Stimulated activated naive B cell treated with anti-CD40 and anti-IgM and Interleukin-4, amounts not matched to agents 10 μg/mL and 1 μg/mL and 100 μg/mL, for 72 hours (primary cell): ENCODE data around the gene DCTN3.
"Not testable (repeated sequence)": the region's sequence is repeated elsewhere in the genome, so short reads cannot be mapped to it uniquely, and the experiment has no call there.

Experiments used
- ATAC-seq, 2 donors: fragments of 150-1000 bp; cut with Tn5 transposase; replicated peaks; 2 replicates each; pipeline ENCODE4 v1.10.0; 2021; ENCODE audit warnings: moderate library complexity in 1 of 2
- DNase-seq: peaks from one replicate; pipeline ENCODE4 v3.0.0; 2021
- H3K27ac Mint-ChIP-seq: one replicate; pipeline ENCODE4 v1.8.0; 2022; ENCODE audit warnings: mild to moderate bottlenecking, mixed read lengths
- H3K27me3 Mint-ChIP-seq, 2 donors: one replicate each; pipeline ENCODE4 v1.8.0; 2022; ENCODE audit warnings: mixed read lengths in 2 of 2
- H3K36me3 Mint-ChIP-seq, 2 donors: one replicate each; pipeline ENCODE4 v1.8.0; 2022; ENCODE audit warnings: mixed read lengths in 2 of 2, mild to moderate bottlenecking in 1 of 2
- H3K4me1 Mint-ChIP-seq, 2 donors: one replicate each; pipeline ENCODE4 v1.8.0; 2022; ENCODE audit warnings: mixed read lengths in 2 of 2, mild to moderate bottlenecking in 1 of 2
- H3K4me3 Mint-ChIP-seq, 2 donors: one replicate each; pipeline ENCODE4 v1.8.0; 2022; ENCODE audit warnings: mild to moderate bottlenecking in 2 of 2, mixed read lengths in 2 of 2, moderate library complexity in 1 of 2
- H3K9me3 Mint-ChIP-seq, 2 donors: one replicate each; pipeline ENCODE4 v1.8.0; 2022; ENCODE audit warnings: mixed read lengths in 2 of 2, mild to moderate bottlenecking in 1 of 2

DCTN3 gene

GRCh38 chr9:34653151-34654072, 33.1 kb upstream of the DCTN3 start:
- no peak for DNase-seq
- no peak for ATAC-seq
- H3K27ac Mint-ChIP-seq, result peak overlapping the region; percentile 14
- peaks cover 14 to 43% of the 10 kb centered on the region in 2 donors for H3K4me1 Mint-ChIP-seq
- no peaks in the 10 kb centered on the region for H3K9me3 Mint-ChIP-seq
- peak overlapping the region in 1 of 2 donors; percentile 8 for H3K4me3 Mint-ChIP-seq
- no peaks in the 10 kb centered on the region for H3K27me3 Mint-ChIP-seq
- peaks cover 23 to 24% of the 10 kb centered on the region in 2 donors for H3K36me3 Mint-ChIP-seq

DNA sequence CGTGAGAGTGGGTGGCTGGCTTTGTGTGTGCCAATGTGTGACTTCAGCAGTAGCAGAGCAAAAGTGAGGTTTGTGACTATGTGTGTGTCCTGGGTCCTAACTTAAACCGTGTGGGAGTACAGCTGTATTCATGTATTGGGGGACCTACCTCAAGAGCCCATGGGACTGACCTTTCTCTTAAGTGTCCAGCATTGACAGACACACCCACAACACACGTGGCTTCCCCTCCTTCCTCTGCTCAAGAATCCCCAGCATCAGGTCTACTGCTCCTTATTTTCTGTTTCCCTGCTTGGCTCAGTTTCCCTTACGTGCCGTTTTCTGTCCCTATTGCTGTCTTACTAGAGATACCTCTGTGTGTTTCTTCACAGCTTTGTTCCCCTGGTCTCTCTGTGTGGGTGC, 32.3 kb upstream of the DCTN3 start:
- DNase-seq (no peak), ATAC-seq (no peak)
- no peaks in the 10 kb centered on the region for H3K27me3 Mint-ChIP-seq
- peaks cover 27 to 31% of the 10 kb centered on the region in 2 donors for H3K36me3 Mint-ChIP-seq
- H3K4me1 Mint-ChIP-seq, result peaks cover 22 to 51% of the 10 kb centered on the region in 2 donors
- H3K4me3 Mint-ChIP-seq, result no peak overlapping the region
- H3K9me3 Mint-ChIP-seq, result no peaks in the 10 kb centered on the region
- H3K27ac Mint-ChIP-seq, result peak overlapping the region; percentile 14

DNA sequence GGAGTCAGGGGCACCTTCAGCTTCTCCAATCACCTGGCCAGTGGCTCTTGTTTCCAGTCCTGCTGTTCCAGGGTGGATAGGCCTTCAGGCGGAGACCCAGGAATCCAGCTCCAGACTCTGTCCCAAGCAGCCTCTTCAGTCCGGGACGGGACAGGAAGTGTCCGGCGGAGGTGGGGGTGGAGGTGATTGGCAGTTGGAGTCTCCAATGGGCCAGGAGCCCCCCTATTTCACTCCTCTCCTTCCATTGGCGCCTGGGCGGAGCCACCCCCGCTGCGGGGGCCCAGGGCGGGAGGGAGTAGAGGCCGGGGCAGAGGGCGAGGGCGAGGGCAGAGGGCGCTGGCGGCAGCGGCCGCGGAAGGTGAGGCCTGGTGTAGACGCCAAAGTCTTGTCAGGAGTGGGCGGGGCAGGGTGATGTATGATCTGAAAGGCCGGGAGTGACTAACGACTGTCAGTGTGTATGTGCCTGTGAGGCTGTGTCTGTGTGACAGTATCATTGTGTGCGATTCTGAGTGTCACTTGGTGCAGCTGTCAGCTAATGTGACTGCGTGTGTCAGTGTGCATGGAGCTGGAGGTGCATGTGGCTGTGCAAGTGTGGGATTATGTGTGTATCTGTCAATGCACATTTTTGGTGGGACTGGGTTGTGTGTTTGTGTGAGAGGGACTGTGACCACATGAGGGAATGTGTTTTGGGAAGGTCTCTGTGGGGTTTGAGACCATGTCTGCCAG, 31.7 kb upstream of the DCTN3 start, which contains the start of gene IL11RA:
TSS of gene IL11RA (plus strand) at position 310 of the 726 bp plus-strand sequence. CDS start 3,033 bp downstream, outside the sequence.
- ATAC-seq (peak; percentile 65 to 68), DNase-seq (no peak)
- Mint-ChIP-seq H3K27me3 (no peaks in the 10 kb centered on the region), H3K9me3 (no peaks in the 10 kb centered on the region), H3K27ac (peak within 1 kb of the TSS; percentile 14), H3K36me3 (peaks cover 27 to 35% of the 10 kb centered on the region in 2 donors), H3K4me3 (peak within 1 kb of the TSS in 1 of 2 donors; percentile 8), H3K4me1 (peaks cover 27 to 56% of the 10 kb centered on the region in 2 donors)

DNA sequence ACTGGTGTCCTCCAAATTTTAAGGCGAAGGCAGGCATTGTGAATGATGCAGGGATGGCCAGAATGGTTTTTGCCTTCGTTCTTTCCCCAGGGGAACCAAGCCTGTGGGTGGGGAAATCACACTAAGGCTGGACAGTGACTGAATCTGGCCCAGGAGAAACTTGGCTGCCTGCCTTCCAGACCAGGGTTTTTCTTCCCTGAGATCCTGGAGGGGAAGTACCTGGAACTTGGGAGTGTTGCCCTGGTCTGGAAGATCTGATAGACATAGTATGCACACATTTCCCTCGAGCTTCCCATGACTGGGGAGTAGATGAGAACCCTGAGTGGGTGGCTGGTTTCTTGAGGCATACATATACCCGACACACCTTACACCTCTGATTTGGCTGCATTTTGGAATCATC, 31.0 kb upstream of the DCTN3 start:
- ATAC-seq (no peak), DNase-seq (no peak)
- Mint-ChIP-seq H3K27me3 (no peaks in the 10 kb centered on the region), H3K36me3 (peaks cover 27 to 35% of the 10 kb centered on the region in 2 donors), H3K27ac (no peak overlapping the region), H3K4me3 (no peak overlapping the region), H3K4me1 (peaks cover 28 to 60% of the 10 kb centered on the region in 2 donors), H3K9me3 (no peaks in the 10 kb centered on the region)

GRCh38 chr9:34650816-34651215, 30.5 kb upstream of the DCTN3 start:
- DNase-seq, result no peak
- no peak overlapping the region for H3K4me3 Mint-ChIP-seq
- H3K27me3 Mint-ChIP-seq, result no peaks in the 10 kb centered on the region
- no peak overlapping the region for H3K27ac Mint-ChIP-seq
- ATAC-seq, result no peak
- peaks cover 27 to 35% of the 10 kb centered on the region in 2 donors for H3K36me3 Mint-ChIP-seq
- H3K4me1 Mint-ChIP-seq, result peaks cover 31 to 64% of the 10 kb centered on the region in 2 donors
- no peaks in the 10 kb centered on the region for H3K9me3 Mint-ChIP-seq

- peak overlapping the region in 1 of 2 donors; percentile 46 for H3K4me3 Mint-ChIP-seq
- H3K27ac Mint-ChIP-seq, result no peak overlapping the region
- ATAC-seq (no peak), DNase-seq (no peak)
- peaks cover 31 to 64% of the 10 kb centered on the region in 2 donors for H3K4me1 Mint-ChIP-seq
- peaks cover 27 to 28% of the 10 kb centered on the region in 2 donors for H3K36me3 Mint-ChIP-seq
- no peaks in the 10 kb centered on the region for H3K27me3 Mint-ChIP-seq
- no peaks in the 10 kb centered on the region for H3K9me3 Mint-ChIP-seq
These were observed 28.4 kb upstream of the DCTN3 start for GRCh38 chr9:34648673-34649072.

DNA sequence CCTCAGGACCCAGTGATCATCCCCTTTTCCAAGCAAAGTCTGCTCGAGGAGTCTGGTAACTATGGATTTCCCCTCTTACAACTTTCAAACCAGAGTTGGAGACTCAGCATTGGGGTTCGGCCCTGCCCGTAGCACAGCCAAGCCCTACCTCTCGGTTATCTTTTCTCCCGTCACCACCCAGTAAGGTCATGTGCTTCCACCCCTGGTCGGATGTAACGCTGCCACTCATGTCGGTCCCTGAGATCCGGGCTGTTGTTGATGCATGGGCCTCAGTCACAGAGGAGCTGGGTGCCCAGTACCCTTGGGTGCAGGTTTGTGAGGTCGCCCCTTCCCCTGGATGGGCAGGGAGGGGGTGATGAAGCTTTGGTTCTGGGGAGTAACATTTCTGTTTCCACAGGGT, 27.4 kb upstream of the DCTN3 start:
- no peak for DNase-seq
- no peak for ATAC-seq
- Mint-ChIP-seq H3K4me3 (peak overlapping the region; percentile 88 to 95), H3K36me3 (peaks cover 24 to 28% of the 10 kb centered on the region in 2 donors), H3K4me1 (peaks cover 26 to 57% of the 10 kb centered on the region in 2 donors), H3K27me3 (no peaks in the 10 kb centered on the region), H3K27ac (peak overlapping the region; percentile 88), H3K9me3 (no peaks in the 10 kb centered on the region)

- DNase-seq (no peak), ATAC-seq (no peak)
- H3K4me3 Mint-ChIP-seq, result peak overlapping the region; percentile 88 to 95
- H3K36me3 Mint-ChIP-seq, result peaks cover 24 to 26% of the 10 kb centered on the region in 2 donors
- H3K27me3 Mint-ChIP-seq, result no peaks in the 10 kb centered on the region
- no peaks in the 10 kb centered on the region for H3K9me3 Mint-ChIP-seq
- peaks cover 22 to 51% of the 10 kb centered on the region in 2 donors for H3K4me1 Mint-ChIP-seq
- peak overlapping the region; percentile 88 for H3K27ac Mint-ChIP-seq
These were observed 26.7 kb upstream of the DCTN3 start for GRCh38 chr9:34647084-34647403.

DNA sequence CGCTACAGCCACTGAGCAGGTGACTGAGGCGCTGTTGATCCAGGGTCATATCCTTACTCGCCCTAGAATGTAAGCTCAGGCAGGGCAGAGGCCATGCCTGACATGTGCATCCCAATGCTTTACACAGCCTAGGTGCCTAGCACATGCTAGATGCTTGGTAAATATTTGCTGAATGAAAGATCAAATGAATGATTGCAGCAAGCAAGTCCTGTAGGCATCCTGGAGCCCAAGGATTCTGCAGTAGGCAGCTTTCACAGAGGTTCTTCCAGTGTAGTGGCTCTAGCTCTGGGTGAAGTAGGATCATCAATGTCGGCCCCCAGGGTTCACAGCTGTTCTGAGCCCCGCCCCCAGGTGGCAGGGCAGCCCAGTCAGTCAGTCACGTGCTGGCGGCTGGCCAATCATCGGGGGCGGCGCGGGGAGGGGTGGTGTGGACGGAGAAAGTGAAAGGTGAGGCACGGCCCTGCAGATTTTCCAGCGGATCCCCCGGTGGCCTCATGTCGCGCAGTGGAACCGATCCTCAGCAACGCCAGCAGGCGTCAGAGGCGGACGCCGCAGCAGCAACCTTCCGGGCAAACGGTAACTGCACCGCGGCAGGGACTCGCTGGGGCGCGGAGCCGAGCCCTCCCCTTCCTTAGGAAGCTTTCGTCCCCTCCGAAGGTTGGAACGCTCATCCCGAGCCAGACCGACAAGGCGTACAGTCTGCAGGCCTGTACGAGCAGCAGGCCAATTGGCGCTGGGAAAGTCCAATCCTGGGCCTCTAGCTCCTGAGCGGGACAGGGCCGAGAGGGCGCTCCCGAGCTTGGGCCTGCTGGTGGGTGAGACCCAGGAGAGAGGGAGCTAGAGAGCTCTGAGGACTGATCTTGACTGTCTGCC, 26.2 kb upstream of the DCTN3 start, which contains the start of gene GALT:
TSS of gene GALT (plus strand) at position 465 of the 873 bp plus-strand sequence. CDS start at position 495, 30 bp downstream.
- DNase-seq, result peak; percentile 88
- Mint-ChIP-seq H3K36me3 (peaks cover 22 to 26% of the 10 kb centered on the region in 2 donors), H3K27ac (peak within 1 kb of the TSS; percentile 88), H3K9me3 (no peaks in the 10 kb centered on the region), H3K4me1 (peaks cover 22 to 45% of the 10 kb centered on the region in 2 donors), H3K4me3 (peak within 1 kb of the TSS; percentile 88 to 95), H3K27me3 (no peaks in the 10 kb centered on the region)
- peak; percentile 91 to 92 for ATAC-seq

- Mint-ChIP-seq H3K36me3 (peaks cover 19 to 25% of the 10 kb centered on the region in 2 donors), H3K4me3 (no peak overlapping the region), H3K9me3 (no peaks in the 10 kb centered on the region), H3K27ac (no peak overlapping the region), H3K4me1 (peaks cover 22 to 35% of the 10 kb centered on the region in 2 donors), H3K27me3 (no peaks in the 10 kb centered on the region)
- ATAC-seq (no peak), DNase-seq (no peak)
These were observed 24.5 kb upstream of the DCTN3 start for GRCh38 chr9:34644766-34645314.

DNA sequence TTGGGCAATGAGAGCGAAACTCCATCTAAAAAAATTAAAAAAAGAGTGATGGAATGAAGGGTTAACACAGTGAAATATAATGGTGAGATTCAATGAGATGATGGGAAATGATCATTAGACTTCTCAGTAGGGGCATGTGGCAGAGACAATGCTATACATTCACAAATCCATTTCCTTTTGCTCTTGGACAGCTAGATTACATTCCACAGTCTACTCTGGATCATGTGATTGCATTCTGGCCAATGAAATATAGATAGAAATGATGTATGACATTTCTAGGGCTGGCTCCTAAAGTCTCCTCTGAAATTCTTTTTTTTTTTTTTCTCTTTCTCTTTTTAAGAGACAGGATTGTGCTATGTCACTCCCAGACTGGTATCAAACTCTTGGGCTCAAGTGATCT, 22.4 kb upstream of the DCTN3 start:
- DNase-seq (no peak), ATAC-seq (no peak)
- no peak overlapping the region for H3K27ac Mint-ChIP-seq
- no peaks in the 10 kb centered on the region for H3K27me3 Mint-ChIP-seq
- no peak overlapping the region for H3K4me3 Mint-ChIP-seq
- H3K36me3 Mint-ChIP-seq, result peaks cover 0 to 4% of the 10 kb centered on the region in 2 donors
- no peaks in the 10 kb centered on the region for H3K9me3 Mint-ChIP-seq
- H3K4me1 Mint-ChIP-seq, result peaks cover 18 to 22% of the 10 kb centered on the region in 2 donors

DNA sequence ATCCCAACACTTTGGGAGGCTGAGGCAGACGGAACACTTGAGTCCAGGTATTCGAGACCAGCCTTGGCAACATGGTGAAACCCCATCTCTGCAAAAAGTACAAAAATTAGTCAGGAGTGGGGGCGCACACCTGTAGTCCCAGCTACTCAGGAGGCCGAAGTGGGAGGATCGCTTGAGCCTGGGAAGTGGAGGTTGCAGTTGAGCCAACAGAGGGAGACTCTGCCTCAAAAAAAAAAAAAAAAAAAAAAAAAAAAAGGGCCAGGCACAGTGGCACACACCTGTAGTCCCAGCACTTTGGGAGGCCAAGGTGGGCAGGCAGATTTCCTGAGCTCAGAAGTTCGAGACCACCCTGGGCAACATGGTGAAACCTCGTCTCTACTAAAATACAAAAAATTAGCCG, 19.0 kb upstream of the DCTN3 start:
- H3K9me3 Mint-ChIP-seq, H3K27ac Mint-ChIP-seq: not testable (repeated sequence)

DNA sequence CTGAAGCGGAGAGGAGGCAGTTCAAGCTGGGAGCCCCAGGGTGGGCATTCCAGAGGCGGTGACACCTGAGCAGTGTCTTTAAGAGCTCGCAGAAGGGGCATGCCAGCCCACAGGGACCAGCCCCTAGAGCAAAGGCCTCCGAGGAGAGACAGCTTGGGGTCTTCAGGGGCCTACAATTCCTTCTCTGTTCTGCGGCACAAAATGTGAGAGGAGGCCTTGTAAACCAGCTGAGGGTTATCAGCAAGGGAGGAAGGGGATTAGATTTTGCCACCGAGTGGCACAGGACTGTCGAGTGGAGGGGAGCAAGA, 17.8 kb upstream of the DCTN3 start:
- peaks cover 10 to 26% of the 10 kb centered on the region in 2 donors for H3K36me3 Mint-ChIP-seq
- peak overlapping the region; percentile 88 to 93 for H3K4me3 Mint-ChIP-seq
- peak overlapping the region; percentile 95 for H3K27ac Mint-ChIP-seq
- ATAC-seq (no peak), DNase-seq (no peak)
- H3K27me3 Mint-ChIP-seq, result no peaks in the 10 kb centered on the region
- no peaks in the 10 kb centered on the region for H3K9me3 Mint-ChIP-seq
- H3K4me1 Mint-ChIP-seq, result peaks cover 26 to 41% of the 10 kb centered on the region in 2 donors

More for the DNA sequence above, 19.0 kb upstream of the DCTN3 start:
- peaks cover 22 to 34% of the 10 kb centered on the region in 2 donors for H3K4me1 Mint-ChIP-seq
- peaks cover 10 to 20% of the 10 kb centered on the region in 2 donors for H3K36me3 Mint-ChIP-seq
- not testable (repeated sequence) for ATAC-seq, H3K27me3 Mint-ChIP-seq, DNase-seq, H3K4me3 Mint-ChIP-seq
